ENCODE measurements around the gene KCTD1. TPM values are rescaled to one million over a fixed set of nuclear protein-coding genes. Genes with fewer than 3 reads are reported as not detected.

Gene KCTD1
- total and polyA plus RNA-seq, 2 of the 4 experiments (the other 2 are of a cell fraction): 5.0 to 5.8 TPM

DNA sequence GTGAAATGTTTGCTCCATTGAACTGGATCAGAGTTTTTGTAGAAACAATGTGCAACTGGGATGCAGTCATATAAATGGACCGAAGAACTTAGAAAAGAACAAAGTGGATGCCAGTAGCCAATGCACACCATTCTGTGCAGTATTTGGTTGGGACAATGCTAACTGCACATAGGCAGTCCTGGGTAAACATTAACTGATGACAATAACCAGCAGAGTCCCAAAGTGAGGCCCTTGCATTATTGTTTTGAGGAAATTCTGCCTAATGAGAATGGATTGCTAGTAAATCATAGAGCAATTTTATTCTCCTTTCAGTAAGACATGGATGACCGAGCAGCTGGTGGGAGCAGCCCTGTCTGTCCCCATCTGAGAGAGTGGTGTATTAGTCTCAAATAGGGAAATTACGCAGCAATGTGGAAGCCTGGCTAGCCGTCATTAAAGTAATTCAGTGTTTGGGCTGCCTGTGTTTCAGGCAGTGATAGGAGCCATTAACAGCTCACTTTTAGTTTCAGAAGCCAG, 94.9 kb downstream of the KCTD1 start:
- Histone ChIP-seq H2BK15ac (ENCODE audit: low read depth, low read length) (no peak overlapping the region), H2BK20ac (ENCODE audit: low read depth, low read length) (no peak overlapping the region), H4K91ac (ENCODE audit: insufficient read depth, low read depth, low read length) (no peak overlapping the region), H3K9ac (ENCODE audit: low read depth, low read length) (no peak overlapping the region), H2BK120ac (ENCODE audit: low read depth, low read length) (no peak overlapping the region), H3K4me2 (ENCODE audit: low read depth, low read length) (no peak overlapping the region), H2AK5ac (ENCODE audit: low read depth, low read length) (no peak overlapping the region), H3K27me3 (ENCODE audit: control insufficient read depth, insufficient read depth, low read length) (peaks cover 5% of the 10 kb centered on the region), H2BK5ac (ENCODE audit: low read depth, low read length, poor library complexity, severe bottlenecking) (no peak overlapping the region), H3K14ac (replicated peaks; ENCODE audit: low read depth, low read length) (no peak overlapping the region), H3K4me1 (ENCODE audit: control insufficient read depth, insufficient read depth, low read length) (peaks cover 2% of the 10 kb centered on the region), H4K5ac (ENCODE audit: low read depth, low read length) (no peak overlapping the region), H3K4me3 (ENCODE audit: insufficient read depth, low read depth, low read length) (no peak overlapping the region), H3K56ac (ENCODE audit: extremely low read depth, insufficient read depth, low read length) (no peak overlapping the region), H4K20me1 (ENCODE audit: insufficient read depth, low read length) (no peaks in the 10 kb centered on the region), H3K9me3 (ENCODE audit: control insufficient read depth, insufficient read depth, low read length) (no peaks in the 10 kb centered on the region), H2AK9ac (replicated peaks; ENCODE audit: low read depth, low read length, poor library complexity) (no peak overlapping the region), H3K36me3 (ENCODE audit: control insufficient read depth, insufficient read depth, low read length) (0 out of 2 replicates have a peak, but pooled peaks cover 2% of the 10 kb centered on the region), H3K79me1 (ENCODE audit: low read depth in 1 of 2, low read length in 2 of 2) (no peaks in the 10 kb centered on the region), H2AFZ (replicated peaks; ENCODE audit: low read length, poor library complexity) (no peak overlapping the region), H3K18ac (ENCODE audit: low read depth, low read length) (no peak overlapping the region), H3K9me1 (ENCODE audit: insufficient read depth, low read length) (peaks cover 3% of the 10 kb centered on the region), H3K4ac (ENCODE audit: low read depth, low read length) (no peak overlapping the region), H3K27ac (ENCODE audit: insufficient read depth, low read length) (no peak overlapping the region), H4K8ac (ENCODE audit: low read depth in 2 of 2, low read length in 2 of 2) (no peak overlapping the region), H3K23ac (ENCODE audit: low read depth, low read length) (no peak overlapping the region)
- TF ChIP-seq, protein P1, sequence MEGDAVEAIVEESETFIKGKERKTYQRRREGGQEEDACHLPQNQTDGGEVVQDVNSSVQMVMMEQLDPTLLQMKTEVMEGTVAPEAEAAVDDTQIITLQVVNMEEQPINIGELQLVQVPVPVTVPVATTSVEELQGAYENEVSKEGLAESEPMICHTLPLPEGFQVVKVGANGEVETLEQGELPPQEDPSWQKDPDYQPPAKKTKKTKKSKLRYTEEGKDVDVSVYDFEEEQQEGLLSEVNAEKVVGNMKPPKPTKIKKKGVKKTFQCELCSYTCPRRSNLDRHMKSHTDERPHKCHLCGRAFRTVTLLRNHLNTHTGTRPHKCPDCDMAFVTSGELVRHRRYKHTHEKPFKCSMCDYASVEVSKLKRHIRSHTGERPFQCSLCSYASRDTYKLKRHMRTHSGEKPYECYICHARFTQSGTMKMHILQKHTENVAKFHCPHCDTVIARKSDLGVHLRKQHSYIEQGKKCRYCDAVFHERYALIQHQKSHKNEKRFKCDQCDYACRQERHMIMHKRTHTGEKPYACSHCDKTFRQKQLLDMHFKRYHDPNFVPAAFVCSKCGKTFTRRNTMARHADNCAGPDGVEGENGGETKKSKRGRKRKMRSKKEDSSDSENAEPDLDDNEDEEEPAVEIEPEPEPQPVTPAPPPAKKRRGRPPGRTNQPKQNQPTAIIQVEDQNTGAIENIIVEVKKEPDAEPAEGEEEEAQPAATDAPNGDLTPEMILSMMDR (conservative IDR thresholded peaks at IDR 0.05; ENCODE audit: low read depth, low read length): no peak
- TF ChIP-seq, protein P2, sequence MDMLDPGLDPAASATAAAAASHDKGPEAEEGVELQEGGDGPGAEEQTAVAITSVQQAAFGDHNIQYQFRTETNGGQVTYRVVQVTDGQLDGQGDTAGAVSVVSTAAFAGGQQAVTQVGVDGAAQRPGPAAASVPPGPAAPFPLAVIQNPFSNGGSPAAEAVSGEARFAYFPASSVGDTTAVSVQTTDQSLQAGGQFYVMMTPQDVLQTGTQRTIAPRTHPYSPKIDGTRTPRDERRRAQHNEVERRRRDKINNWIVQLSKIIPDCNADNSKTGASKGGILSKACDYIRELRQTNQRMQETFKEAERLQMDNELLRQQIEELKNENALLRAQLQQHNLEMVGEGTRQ (IDR thresholded peaks at IDR 0.05; ENCODE audit: low read depth, low read length): no peak
- no peak for TF ChIP-seq RFX5 (IDR thresholded peaks at IDR 0.05; ENCODE audit: low read depth, low read length)
- no peak for TF ChIP-seq CEBPB (IDR thresholded peaks at IDR 0.05; ENCODE audit: low read depth, low read length)
- TF ChIP-seq MXI1 (IDR thresholded peaks at IDR 0.05; ENCODE audit: borderline replicate concordance, low read depth, low read length): no peak
- no peak for TF ChIP-seq NFE2L2 (IDR thresholded peaks at IDR 0.05; ENCODE audit: low read depth, low read length)
- no peak for TF ChIP-seq CHD1 (IDR thresholded peaks at IDR 0.05; ENCODE audit: low read depth, low read length)
- TF ChIP-seq POLR2A (IDR thresholded peaks at IDR 0.05; ENCODE audit: low read depth, low read length): no peak
- no peak for TF ChIP-seq BHLHE40 (IDR thresholded peaks at IDR 0.05; ENCODE audit: low read depth, low read length)
- no peak for TF ChIP-seq MAZ (IDR thresholded peaks at IDR 0.05; ENCODE audit: borderline replicate concordance, low read depth, low read length)
- TF ChIP-seq RCOR1 (IDR thresholded peaks at IDR 0.05; ENCODE audit: insufficient replicate concordance, low read length): no peak
- TF ChIP-seq SMC3 (IDR thresholded peaks at IDR 0.05; ENCODE audit: low read depth, low read length): no peak
- TF ChIP-seq RAD21 (IDR thresholded peaks at IDR 0.05; ENCODE audit: low read length): no peak
- TF ChIP-seq MAFK (IDR thresholded peaks at IDR 0.05; ENCODE audit: low read depth, low read length): no peak
- no peak for TF ChIP-seq ELK1 (IDR thresholded peaks at IDR 0.05; ENCODE audit: borderline replicate concordance, low read depth, low read length)
- TF ChIP-seq FOS (IDR thresholded peaks at IDR 0.05; ENCODE audit: low read depth, low read length): no peak
- ATAC-seq (ENCODE audit: low read depth): no peak
- dilution Hi-C loops (cut with HindIII; ENCODE audit: low sequenced_read_pairs, unreplicated experiment) (no loop called here), in situ Hi-C loops (cut with MboI; ENCODE audit: low sequenced_read_pairs) (no loop called here), intact Hi-C loops (cut with micrococcal nuclease) (no loop called here)
- POLR2A ChIA-PET (ENCODE audit: unreplicated experiment): no interaction called here
- WGBS, 2 experiments (ENCODE audit: extremely low coverage in 2 of 2, insufficient read length in 1 of 2): no CpG with 5 or more reads among the region's 4 CpGs
- DNase-seq: no peak
- CTCF ChIA-PET: no interaction called here
- no TSS peak for BruUV-seq (replicated peaks)
